Caco-2 (cell line): ENCODE data around the gene BMERB1. TPM values are rescaled to one million over a fixed set of nuclear protein-coding genes. Genes with fewer than 3 reads are reported as not detected.

ENCODE experiments used
- BruUV-seq: library from RNA; stranded (reverse); fragments of 400-500 nt; replicated peaks from 2 replicates; lab custom pipeline; 2021; lab: Mats Ljungman, UMichigan
- CTCF ChIA-PET: fragments of 300-600 bp; sonication (Branson Sonifier 250); formaldehyde crosslinking; loops from one replicate; lab custom pipeline; 2022; ENCODE audit warnings: antibody characterized with exemption; lab: Charles Lee
- POLR2A ChIA-PET: fragments of 300-600 bp; sonication (Branson Sonifier 250); formaldehyde crosslinking; loops from one replicate; lab custom pipeline; 2022; ENCODE audit warnings: antibody characterized with exemption; lab: Charles Lee
- DNase-seq, 2 experiments: peaks; one replicate each; pipeline versions ENCODE4 v3.0.0 to v3.0.0-alpha.2; 2020 to 2022
- H3K27me3 ChIP-seq: replicated peaks from 2 replicates; pipeline ENCODE4 v1.6.0; 2011; ENCODE audit warnings: low read length; ENCODE audit not compliant: control insufficient read depth, insufficient read depth
- H3K36me3 ChIP-seq: 2 replicates; pipeline ENCODE4 v1.5.1; 2011; ENCODE audit warnings: low read length; ENCODE audit not compliant: control insufficient read depth, insufficient read depth
- H3K4me1 ChIP-seq: fragments of 250-450 bp; sonication (Bioruptor Pico); 2 replicates; pipeline ENCODE4 v1.5.1; 2020; ENCODE audit warnings: mild to moderate bottlenecking
- H3K4me3 ChIP-seq: 2 replicates; pipeline ENCODE4 v1.5.1; 2011; ENCODE audit warnings: low read depth, mild to moderate bottlenecking, control low read depth, low read length
- H3K9me3 ChIP-seq: fragments of 250-450 bp; sonication (Bioruptor Pico); 2 replicates; pipeline ENCODE4 v1.5.1; 2020; ENCODE audit warnings: mild to moderate bottlenecking, moderate library complexity
- H3K27ac Mint-ChIP-seq: one replicate; pipeline ENCODE4 v1.8.0; 2022; ENCODE audit warnings: mixed read lengths; ENCODE audit not compliant: unreplicated experiment
- H3K27me3 Mint-ChIP-seq: one replicate; pipeline ENCODE4 v1.8.0; 2022; ENCODE audit warnings: mixed read lengths; ENCODE audit not compliant: insufficient read depth, unreplicated experiment
- H3K36me3 Mint-ChIP-seq: one replicate; pipeline ENCODE4 v1.8.0; 2022; ENCODE audit warnings: mild to moderate bottlenecking, mixed read lengths; ENCODE audit not compliant: insufficient read depth, unreplicated experiment
- H3K4me1 Mint-ChIP-seq: one replicate; pipeline ENCODE4 v1.8.0; 2022; ENCODE audit warnings: low read depth, mixed read lengths; ENCODE audit not compliant: unreplicated experiment
- H3K4me3 Mint-ChIP-seq: one replicate; pipeline ENCODE4 v1.8.0; 2022; ENCODE audit warnings: mild to moderate bottlenecking, moderate library complexity, mixed read lengths; ENCODE audit not compliant: unreplicated experiment
- H3K9me3 Mint-ChIP-seq: one replicate; pipeline ENCODE4 v1.8.0; 2022; ENCODE audit warnings: mixed read lengths; ENCODE audit not compliant: unreplicated experiment
- intact Hi-C: fragments of 100-400 bp; cut with micrococcal nuclease; formaldehyde crosslinking; loops from one replicate; pipeline ENCODE4 v1.10.0; 2022; ENCODE audit not compliant: unreplicated experiment
- total RNA-seq: library from RNA; stranded (reverse); gene quantifications from 2 replicates; pipeline ENCODE4 v1.2.3, GENCODE V29; 2022
- TF ChIP-seq, protein P1 (sequence below), 2 experiments: fragments of 200-600 bp in 1 of 2; IDR thresholded peaks; 1 replicate in 1 of 2; 2 replicates in 1 of 2; pipeline versions ENCODE4 v1.5.1 to v1.8.0; 2011 to 2022; ENCODE audit warnings: antibody characterized with exemption in 1 of 2, control low read depth in 1 of 2, inconsistent platforms in 1 of 2, low read depth in 1 of 2, low read length in 1 of 2, mild to moderate bottlenecking in 1 of 2, moderate library complexity in 1 of 2; ENCODE audit not compliant: insufficient read depth in 1 of 2, severe bottlenecking in 1 of 2, unreplicated experiment in 1 of 2

Gene BMERB1
- total RNA-seq, 1 experiment from 2014 or later, result not detected

DNA sequence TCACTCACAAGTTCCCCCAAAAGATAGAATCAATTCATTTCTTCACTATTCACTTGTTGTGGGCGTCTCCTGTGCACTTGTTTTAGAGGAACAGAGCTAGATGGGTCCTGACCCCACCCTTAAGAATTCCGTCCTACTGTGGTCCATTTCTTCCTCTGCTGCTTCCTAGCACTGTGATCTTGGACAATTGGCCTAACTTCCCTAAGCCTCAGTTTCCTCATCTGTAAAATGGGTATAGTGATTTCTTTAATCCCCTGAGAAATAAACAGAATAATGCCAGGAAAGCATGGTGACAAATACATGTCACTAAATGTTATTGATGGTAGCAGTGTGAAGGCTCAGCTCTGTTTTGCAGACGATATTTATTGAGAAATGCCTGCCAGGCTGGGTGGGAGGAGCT is 9.9 kb downstream of the BMERB1 start:
- no TSS peak for BruUV-seq
- intact Hi-C loops, result no loop called here
- TF ChIP-seq, protein P1, sequence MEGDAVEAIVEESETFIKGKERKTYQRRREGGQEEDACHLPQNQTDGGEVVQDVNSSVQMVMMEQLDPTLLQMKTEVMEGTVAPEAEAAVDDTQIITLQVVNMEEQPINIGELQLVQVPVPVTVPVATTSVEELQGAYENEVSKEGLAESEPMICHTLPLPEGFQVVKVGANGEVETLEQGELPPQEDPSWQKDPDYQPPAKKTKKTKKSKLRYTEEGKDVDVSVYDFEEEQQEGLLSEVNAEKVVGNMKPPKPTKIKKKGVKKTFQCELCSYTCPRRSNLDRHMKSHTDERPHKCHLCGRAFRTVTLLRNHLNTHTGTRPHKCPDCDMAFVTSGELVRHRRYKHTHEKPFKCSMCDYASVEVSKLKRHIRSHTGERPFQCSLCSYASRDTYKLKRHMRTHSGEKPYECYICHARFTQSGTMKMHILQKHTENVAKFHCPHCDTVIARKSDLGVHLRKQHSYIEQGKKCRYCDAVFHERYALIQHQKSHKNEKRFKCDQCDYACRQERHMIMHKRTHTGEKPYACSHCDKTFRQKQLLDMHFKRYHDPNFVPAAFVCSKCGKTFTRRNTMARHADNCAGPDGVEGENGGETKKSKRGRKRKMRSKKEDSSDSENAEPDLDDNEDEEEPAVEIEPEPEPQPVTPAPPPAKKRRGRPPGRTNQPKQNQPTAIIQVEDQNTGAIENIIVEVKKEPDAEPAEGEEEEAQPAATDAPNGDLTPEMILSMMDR (IDR thresholded peaks at IDR 0.05; ENCODE audit: insufficient read depth in 1 of 2, low read depth in 1 of 2, low read length in 1 of 2, severe bottlenecking in 1 of 2, unreplicated experiment in 1 of 2), result no peak
- Histone ChIP-seq H3K27me3 (no peaks in the 10 kb centered on the region), H3K4me1 (no peaks in the 10 kb centered on the region), H3K36me3 (no peaks in the 10 kb centered on the region), H3K4me3 (no peak overlapping the region), H3K9me3 (no peaks in the 10 kb centered on the region)
- H3K27ac Mint-ChIP-seq, result no peak overlapping the region
- peaks cover 6% of the 10 kb centered on the region for H3K36me3 Mint-ChIP-seq
- H3K4me1 Mint-ChIP-seq, result no peaks in the 10 kb centered on the region
- H3K27me3 Mint-ChIP-seq, result peaks cover 4% of the 10 kb centered on the region
- no peak for DNase-seq
- CTCF ChIA-PET, result no interaction called here
- POLR2A ChIA-PET, result no interaction called here
- H3K9me3 Mint-ChIP-seq, result peaks cover 20% of the 10 kb centered on the region
- H3K4me3 Mint-ChIP-seq, result no peak overlapping the region

DNA sequence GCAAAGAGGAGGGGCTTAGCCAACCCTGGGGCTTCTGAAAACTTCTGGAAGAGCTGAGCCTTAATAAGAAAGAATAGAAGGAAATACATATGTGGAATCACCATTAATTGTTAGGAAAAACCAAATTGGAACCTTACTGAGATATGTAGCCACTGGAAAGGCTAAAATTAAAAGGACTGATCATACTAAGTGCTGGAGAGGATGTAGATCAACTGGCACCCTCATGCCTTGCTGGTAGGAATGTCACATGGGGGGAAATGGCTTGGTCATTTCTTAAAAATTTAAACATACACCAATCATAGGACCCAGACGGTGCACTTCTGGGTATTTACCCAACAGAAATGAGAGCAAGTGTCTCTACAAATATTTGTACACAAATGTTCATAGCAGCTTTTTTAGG is 11.1 kb downstream of the BMERB1 start:
- peaks cover 4% of the 10 kb centered on the region for H3K27me3 Mint-ChIP-seq
- BruUV-seq, result no TSS peak
- H3K4me1 ChIP-seq, result no peaks in the 10 kb centered on the region
- ChIA-PET CTCF (no interaction called here), POLR2A (no interaction called here)
- H3K27me3 ChIP-seq, result no peaks in the 10 kb centered on the region
- H3K4me1 Mint-ChIP-seq, result no peaks in the 10 kb centered on the region
- TF ChIP-seq, protein P1 (IDR thresholded peaks at IDR 0.05; ENCODE audit: insufficient read depth in 1 of 2, low read depth in 1 of 2, low read length in 1 of 2, severe bottlenecking in 1 of 2, unreplicated experiment in 1 of 2), result no peak
- H3K4me3 ChIP-seq, result no peak overlapping the region
- DNase-seq, result no peak
- no peaks in the 10 kb centered on the region for H3K9me3 ChIP-seq
- peaks cover 6% of the 10 kb centered on the region for H3K36me3 Mint-ChIP-seq
- intact Hi-C loops, result no loop called here
- H3K9me3 Mint-ChIP-seq, result peaks cover 20% of the 10 kb centered on the region
- no peaks in the 10 kb centered on the region for H3K36me3 ChIP-seq
- no peak overlapping the region for H3K4me3 Mint-ChIP-seq
- no peak overlapping the region for H3K27ac Mint-ChIP-seq

DNA sequence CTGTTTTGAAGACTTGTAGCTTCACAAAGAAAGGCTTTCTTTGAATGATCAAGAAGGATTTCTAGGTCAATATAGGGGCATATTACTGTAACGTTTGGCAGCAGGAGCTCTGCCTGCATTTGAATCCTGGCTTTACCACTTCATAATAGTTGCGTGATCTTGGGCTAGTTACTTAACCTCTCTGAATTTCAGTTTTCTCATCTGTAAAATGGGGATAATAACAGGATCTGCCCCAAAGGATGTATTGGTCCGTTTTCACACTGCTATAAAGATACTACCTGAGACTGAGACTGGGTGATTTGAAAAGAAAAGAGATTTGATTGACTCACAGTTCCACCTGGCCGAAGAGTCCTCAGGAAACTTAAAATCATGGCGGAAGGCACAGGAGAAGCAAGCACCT is 12.5 kb downstream of the BMERB1 start:
- Mint-ChIP-seq H3K27ac (no peak overlapping the region), H3K36me3 (peaks cover 6% of the 10 kb centered on the region), H3K9me3 (peaks cover 20% of the 10 kb centered on the region), H3K4me1 (no peaks in the 10 kb centered on the region), H3K27me3 (peaks cover 4% of the 10 kb centered on the region), H3K4me3 (no peak overlapping the region)
- Histone ChIP-seq H3K9me3 (no peaks in the 10 kb centered on the region), H3K4me1 (no peaks in the 10 kb centered on the region), H3K36me3 (no peaks in the 10 kb centered on the region), H3K27me3 (no peaks in the 10 kb centered on the region), H3K4me3 (no peak overlapping the region)
- TF ChIP-seq, protein P1 (IDR thresholded peaks at IDR 0.05; ENCODE audit: insufficient read depth in 1 of 2, low read depth in 1 of 2, low read length in 1 of 2, severe bottlenecking in 1 of 2, unreplicated experiment in 1 of 2), result no peak
- CTCF ChIA-PET, result interaction anchor here (0.7 kb wide), 1 partner anchor 10 kb away, joined by 3 read pairs; no protein-coding TSS in a partner anchor
- intact Hi-C loops, result no loop called here
- no peak for DNase-seq
- no TSS peak for BruUV-seq
- POLR2A ChIA-PET, result no interaction called here
